Peyer's patch (tissue), 4 donors: Measurements from ENCODE around the gene RNF225.

Source experiments
- POLR2A ChIP-seq, 2 donors: fragments of 450-650 bp; IDR thresholded peaks; one replicate each; pipeline ENCODE4 v1.5.1; 2017; ENCODE audit warnings: antibody characterized with exemption in 2 of 2, mild to moderate bottlenecking in 2 of 2, moderate library complexity in 2 of 2
- TF ChIP-seq, protein P1 (sequence below), 6 experiments: fragments of 450-650 bp in 4 of 6; fragments of 200-600 bp in 2 of 6; sonication (generic) in 1 of 6; IDR thresholded peaks; one replicate each; pipeline ENCODE4 v1.5.1; 2017 to 2019; ENCODE audit warnings: antibody characterized with exemption in 6 of 6, mild to moderate bottlenecking in 3 of 6, moderate library complexity in 1 of 6

- no peak for TF ChIP-seq POLR2A (IDR thresholded peaks at IDR 0.05)
- TF ChIP-seq, protein P1, sequence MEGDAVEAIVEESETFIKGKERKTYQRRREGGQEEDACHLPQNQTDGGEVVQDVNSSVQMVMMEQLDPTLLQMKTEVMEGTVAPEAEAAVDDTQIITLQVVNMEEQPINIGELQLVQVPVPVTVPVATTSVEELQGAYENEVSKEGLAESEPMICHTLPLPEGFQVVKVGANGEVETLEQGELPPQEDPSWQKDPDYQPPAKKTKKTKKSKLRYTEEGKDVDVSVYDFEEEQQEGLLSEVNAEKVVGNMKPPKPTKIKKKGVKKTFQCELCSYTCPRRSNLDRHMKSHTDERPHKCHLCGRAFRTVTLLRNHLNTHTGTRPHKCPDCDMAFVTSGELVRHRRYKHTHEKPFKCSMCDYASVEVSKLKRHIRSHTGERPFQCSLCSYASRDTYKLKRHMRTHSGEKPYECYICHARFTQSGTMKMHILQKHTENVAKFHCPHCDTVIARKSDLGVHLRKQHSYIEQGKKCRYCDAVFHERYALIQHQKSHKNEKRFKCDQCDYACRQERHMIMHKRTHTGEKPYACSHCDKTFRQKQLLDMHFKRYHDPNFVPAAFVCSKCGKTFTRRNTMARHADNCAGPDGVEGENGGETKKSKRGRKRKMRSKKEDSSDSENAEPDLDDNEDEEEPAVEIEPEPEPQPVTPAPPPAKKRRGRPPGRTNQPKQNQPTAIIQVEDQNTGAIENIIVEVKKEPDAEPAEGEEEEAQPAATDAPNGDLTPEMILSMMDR (IDR thresholded peaks at IDR 0.05), result no peak
These were observed 33.2 kb downstream of the RNF225 start for GRCh38 chr19:58428617-58429016.
